ENCODE results near the gene CSNK2A1.
"Not testable (repeated sequence)": the region's sequence is repeated elsewhere in the genome, so short reads cannot be mapped to it uniquely, and the experiment has no call there.

The CSNK2A1 gene

DNA sequence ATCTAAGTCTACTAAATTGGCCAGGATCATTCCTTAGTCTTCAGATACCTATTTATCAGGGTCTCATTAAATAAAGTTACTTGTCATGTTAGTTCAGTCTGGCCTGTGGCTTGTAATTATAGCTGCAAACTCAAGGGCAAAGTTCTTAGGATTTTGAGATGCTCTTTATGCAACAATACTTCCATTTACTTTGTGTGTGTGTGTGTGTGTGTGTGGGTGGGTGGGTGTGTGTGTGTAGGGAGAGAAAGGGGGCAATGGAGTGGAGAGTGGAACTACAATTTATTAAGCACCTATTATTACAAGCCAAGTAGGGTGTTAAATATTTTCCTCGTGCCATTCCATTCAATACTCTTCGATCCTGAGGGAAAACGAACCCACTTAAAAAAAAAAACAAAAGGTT lies 63.5 kb downstream of the CSNK2A1 start:
- no peak for DNase-seq

DNA sequence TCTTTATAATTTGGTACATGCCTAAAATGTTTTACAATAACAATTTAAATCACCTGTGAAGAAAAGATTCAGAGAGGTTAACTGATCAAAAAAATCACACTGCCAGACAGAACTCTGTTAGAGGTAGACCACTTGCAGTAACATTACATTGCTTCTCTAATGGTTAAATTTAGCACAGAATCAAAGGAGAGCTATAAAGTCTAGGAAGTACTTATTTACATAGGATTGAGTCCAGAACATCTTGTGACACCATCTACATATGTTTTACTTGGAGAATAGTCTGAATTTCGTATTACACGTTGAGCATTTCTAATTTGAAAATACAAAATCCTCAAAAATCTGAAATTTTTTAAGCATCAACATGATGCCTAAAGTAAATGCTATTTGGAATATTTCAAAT lies 64.1 kb downstream of the CSNK2A1 start:
- no peak for DNase-seq

DNA sequence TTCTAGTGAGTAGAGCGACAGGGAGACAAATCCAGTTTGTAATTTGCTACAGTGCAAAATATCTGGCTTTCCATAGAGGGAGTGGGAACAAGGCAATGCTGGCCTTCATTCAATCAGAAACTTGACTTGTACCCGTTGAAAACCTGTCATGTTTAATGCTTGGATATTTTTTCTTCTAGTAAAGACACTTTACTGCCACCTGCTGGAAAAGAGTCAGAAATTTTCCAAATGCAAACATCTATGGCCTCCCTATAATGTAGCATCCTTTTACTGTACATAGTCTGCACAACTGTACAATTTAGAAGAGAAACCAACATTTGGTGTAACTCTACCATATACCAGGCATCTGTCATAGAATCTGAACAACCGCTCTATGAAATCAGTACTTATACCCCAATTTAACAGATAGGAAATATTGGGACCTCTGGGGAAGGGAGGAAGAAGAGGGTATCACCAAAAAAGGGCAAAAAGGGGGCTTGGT lies 64.6 kb downstream of the CSNK2A1 start:
- no peak for DNase-seq

DNA sequence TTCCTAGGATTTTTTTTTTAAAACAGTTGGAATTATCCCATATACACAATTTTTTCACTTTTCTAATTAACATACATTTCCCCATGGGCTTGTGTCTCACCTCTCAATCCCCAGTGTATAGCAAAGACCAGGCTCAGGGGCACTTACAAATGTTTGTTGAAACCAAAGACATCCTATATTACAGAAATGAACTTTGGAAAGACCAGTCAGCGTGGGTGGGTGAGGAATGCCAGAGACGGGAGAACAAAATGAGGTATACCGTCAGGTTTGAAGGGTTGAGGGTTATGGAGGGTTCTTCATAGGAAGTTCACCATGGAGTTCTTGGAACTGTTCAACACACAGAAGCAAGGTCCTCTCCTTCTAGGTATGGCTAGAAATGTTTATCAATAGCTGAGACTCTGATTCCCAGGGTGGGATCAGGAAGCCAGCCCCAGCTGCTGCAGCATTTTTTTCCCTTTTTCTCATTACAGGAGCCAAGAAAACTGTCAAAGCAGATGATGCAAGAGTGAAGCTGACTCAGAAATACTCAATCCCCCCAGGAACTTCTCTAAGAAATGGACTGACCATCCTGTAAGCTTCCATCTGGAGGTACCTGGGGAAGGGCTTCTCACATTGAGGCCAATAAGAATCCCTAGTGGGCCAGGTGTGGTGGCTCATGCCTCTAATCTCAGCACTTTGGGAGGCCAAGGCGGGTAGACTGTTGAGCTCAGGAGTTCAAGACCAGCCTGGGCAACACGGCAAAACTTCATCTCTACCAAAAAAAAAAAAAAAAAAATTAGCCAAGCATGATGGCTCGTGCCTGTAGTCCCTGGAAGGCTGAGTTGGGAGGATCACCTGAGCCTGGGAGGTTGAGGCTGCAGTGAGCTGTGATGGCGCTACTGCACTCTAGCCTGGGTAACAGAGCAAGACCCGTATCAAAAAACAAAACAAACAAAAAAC lies 65.3 kb downstream of the CSNK2A1 start:
- no peak for DNase-seq

DNA sequence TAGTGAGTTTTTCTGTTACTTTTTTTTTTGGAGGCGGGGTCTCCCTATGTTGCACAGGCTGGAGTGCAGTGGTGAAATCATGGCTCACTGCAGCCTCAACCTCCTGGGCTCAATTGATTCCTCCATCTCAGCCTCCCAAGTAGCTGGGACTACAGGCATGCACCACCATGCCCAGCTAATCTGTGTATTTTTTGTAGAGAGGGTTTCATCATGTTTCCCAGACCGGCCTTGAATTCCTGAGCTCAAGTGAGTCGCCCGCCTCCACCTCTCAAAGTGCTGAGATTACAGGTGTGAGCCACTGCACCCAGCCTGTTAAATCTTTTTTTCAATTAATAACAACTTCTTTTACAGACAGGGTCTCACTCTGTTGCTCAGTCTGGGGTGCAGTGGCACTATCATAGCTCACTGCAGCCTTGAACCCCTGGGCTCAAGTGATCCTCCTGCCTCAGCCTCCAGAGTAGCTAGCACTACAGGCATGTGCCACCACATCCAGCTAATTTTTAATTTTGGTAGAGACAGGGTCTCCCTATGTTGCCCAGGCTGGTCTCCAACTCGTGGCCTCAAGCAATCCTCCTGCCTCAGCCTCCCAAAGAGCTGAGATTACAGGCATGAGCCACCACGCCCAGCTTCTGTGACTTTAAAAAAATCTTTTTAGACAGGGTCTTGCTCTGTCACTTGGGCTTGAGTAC lies 66.9 kb downstream of the CSNK2A1 start:
- DNase-seq = not testable (repeated sequence)

DNA sequence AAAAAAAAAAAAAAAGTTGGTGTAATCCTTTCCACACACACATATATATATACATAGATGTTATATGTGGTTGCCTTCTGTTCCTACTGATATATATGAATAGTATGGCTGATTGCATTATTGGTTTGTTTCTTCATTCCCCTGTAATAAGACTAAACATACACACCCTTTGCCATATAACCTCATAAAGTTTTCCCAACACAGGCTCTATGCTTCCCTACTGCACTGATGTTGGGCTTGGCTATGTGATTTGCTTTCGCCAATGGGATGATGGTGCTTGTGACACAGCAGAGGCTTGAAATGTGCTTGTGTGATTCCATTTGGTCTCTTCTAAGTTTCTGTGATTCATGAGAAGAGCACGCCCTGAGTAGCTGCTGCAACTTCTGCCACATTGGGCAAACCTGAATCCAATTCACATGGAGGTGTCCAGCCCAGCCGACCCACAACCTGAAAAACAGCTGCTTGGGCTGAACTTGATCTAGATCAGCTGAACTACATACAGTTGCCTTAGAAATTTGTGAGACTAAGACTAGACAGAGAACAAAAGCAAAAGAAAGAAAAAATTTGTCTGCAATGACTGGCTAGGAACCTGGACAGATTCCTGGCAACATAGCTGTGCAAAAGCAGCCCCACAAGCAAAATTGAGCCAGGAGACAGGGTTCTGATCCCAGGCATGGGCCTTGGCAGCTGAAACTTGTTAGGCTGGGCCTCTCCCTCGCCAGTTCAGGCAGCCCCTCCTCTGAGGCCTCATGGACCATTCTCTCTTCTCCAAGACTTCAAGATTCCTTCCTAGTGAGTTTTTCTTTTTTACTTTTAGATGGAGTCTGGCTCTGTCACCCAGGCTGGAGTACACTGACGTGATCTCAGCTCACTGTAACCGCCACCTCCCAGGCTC lies 67.9 kb downstream of the CSNK2A1 start:
- DNase-seq = no peak

DNA sequence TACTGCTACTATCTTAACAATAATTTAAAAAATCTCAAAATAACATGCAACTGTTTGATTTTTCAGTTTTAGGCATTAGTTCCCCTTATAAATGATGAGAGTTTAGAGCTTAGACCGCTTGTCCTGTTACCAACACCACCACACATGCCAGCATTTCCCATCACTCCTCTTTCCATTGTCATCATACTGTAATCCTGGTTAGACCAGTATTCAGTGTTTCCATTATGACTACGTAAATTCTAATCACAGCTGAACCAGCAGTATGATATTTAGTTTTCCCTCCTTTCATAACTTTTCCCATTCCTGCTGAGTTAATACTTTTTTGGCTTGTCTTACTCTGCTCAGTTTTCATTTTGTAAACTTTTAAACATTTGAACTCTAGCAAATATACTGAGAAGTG lies 69.0 kb downstream of the CSNK2A1 start:
- DNase-seq = no peak

DNA sequence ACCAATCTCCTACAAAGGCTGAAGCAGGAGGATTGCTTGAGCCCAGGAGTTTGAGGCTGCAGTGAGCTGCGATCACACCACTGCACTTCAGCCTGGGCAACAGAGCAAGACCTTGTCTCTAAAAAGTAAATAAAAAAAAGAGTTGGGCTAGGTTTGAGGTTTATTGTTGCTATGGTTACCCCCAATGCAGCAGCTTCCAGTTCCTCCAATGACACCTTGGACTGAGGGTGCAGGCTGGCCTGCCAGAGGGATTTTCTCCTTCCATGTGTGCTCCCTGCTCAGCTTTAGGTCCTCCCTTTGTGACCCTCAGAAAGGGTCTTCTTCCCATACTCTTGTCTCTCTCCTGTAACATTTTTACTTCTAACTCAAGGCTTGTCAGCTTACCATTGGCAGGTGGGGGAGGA lies 70.7 kb downstream of the CSNK2A1 start:
- DNase-seq = no peak

DNA sequence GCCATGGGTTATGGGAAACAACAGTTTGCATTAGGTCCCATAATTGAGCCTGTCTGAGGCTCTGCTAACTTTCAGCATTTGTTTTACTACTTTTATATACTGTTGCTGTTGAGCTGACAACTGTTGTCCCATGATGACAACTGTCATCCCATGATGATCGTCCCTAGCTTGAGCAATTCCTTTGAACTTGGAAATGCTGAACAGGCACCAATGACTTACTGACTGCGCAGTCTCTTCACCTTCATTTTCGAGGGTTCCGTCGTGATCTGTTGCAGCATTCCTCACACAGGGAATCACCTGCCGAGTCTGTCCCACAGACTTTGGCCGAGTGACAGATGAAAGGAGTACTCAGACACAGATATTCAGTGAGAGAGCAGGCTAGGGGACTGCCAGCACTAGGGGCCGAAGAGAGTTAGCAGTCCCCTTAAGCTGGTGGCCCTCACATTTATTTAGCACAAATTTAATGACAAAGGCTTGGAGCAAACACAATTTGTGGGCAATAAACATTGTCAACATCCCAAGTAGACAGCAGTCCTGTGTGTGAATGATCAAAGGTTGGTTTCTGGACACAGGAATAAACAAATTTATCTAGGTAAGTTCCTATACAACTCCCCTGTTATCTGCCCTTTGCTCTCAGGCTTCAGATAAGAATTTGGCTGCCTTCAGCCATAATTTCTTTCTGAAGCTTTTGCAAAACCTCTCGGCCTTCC lies 71.3 kb downstream of the CSNK2A1 start:
- DNase-seq = no peak

DNA sequence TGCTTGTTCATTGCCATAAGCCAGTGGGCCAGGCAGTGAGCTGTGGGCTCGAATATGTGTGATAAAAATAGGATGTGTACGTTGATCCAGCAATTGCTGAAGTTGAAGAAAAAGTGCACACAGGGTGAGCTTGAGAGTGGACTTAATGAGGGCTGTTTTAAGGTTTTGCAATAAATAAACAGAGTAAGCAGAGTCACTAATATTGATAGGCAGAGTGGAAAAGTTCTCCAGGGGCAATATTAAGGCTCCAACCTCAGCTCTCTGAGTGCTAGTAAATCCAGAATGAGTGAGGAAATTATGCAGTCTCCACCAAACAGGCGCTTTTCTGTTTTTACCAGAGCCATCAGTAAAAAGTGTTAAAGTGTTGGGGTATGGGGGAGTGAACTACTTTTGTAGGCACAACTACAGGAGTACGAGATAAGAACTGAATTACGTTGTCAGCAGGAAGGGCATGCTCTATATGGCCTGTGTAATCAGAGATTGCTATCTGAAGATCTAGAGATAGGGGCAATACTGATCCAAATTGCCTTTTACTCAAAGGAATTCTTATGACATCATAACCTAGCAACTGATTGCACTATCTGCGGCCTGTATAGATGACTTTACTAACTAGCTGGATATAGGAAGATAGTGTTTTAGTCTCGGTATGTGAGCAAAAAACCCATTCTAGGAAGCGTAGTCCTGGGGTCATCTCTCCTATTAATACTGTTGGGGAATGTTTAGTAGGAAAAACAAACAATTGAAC lies 73.7 kb downstream of the CSNK2A1 start:
- DNase-seq = no peak

DNA sequence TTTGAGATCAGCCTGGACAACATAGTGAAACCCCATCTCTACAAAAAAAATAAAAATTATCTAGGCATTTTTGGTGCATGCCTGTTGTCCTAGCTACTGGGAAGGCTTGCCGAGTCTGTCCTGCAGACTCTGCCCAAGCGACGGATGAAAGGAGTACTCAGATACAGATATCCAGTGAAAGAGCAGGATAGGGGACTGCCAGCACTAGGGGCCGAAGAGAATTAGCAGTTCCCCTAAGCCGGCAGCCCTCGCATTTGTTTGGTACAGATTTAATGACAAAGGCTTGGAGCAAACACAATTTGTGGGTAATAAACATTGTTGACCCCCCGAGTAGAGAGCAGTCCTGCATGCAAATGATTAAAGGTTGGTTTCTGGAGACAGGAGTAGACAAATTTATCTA lies 75.8 kb downstream of the CSNK2A1 start:
- DNase-seq = no peak

DNA sequence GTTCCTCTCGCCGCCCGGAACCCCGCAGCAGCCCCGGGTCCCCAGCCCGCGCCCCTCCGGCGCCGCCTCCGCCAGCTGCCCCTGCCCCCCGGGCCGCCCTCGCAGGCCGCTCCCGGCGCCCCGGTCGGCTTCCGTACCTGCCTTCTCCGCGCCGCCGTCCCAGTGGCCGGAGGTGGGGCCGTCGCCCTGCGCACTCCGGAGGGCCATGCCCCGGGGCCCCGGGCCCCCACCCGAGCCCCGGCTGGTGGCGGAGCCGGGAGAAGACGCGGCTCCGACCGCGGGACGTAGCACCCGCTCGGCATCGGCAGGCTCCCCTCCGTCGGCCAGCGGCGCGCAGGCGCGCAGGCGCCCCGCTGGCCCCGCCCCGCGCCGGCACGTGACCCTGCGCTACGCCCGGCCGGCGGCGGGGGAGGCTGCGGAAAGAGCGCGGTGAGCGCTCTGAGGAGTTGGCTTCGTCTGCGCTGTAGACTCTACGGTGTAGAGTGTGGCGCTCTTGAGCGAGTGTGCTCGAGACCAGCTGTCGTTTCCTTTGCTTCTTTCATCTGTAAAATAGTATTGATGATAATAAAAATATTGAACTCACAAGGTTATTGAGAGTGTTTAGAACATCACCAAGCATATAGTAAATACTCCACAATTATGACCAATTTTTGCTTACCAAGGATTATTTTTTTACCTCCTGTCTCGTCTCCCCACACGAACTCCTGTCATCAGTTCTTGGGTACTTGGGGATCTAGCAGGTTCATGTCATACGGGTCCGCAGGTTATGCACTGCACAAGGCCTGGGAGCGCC lies 81.2 kb downstream of the CSNK2A1 start, which contains the start of gene TBC1D20:
TBC1D20 (minus strand) TSS at position 335 of the 793 bp plus-strand sequence; CDS start at position 207, 128 bp downstream.
- DNase-seq = peak; percentile 88

DNA sequence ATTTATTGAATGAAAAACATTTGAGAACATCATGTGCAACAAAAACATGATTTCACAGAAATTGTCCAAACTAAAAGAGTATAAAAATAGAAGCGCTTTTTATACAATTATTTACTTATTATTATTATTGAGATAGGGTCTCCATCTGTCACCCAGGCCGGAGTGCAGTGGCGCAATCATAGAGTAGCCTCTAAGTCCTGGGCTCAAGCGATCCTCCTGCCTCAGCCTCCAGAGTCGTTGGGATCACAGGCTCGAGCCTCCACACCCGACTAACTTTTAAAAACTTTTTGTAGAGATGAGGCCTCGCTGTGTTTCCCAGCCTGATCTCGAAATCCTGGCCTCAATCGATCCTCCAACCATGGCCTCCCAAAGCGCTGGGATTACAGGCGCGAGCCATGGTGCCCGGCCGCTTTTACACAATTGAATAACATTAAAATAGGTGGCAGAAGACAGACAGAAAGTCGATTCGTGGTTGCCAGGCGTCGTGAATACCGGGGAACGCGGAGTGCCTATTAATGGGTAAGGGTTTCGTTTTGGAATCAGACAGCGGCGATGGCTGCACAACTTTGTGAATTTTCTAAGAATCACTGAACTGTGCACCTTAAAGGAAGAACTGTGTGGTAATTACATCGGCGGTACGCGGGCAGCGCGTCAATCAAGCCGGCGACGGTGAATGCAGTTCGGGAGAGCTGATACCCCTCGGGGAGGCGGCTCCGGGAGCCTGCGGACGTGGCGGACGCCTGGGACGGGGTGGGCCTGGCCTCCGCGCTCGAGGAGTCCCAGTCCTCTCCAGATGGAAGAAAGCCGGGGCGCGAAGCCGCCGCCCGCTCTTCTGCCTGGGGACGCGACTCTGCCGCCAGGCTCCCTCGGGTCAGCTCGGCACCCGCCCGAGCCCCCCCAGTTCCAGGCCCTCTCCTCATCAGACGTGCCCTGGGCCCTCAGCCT lies 82.1 kb downstream of the CSNK2A1 start:
- DNase-seq = peak; percentile 68

DNA sequence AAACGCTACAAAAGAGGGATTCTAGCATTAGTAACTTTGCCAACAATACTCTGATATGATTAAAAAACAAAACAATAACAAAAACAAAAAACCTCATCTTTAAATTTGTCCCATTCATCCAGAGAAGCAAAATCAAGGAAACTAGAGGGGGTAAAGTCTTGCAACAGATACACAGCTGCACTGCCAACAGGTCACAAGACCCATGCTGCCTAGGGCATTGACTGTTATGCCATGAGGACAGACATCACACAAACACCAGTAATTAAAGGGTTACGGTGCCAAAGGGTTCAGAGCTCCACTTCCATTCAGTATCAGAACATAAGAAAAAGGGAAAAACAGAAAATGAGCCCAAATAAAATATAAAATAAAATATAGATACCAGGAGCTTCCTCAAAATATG lies 82.9 kb downstream of the CSNK2A1 start:
- DNase-seq = no peak

DNA sequence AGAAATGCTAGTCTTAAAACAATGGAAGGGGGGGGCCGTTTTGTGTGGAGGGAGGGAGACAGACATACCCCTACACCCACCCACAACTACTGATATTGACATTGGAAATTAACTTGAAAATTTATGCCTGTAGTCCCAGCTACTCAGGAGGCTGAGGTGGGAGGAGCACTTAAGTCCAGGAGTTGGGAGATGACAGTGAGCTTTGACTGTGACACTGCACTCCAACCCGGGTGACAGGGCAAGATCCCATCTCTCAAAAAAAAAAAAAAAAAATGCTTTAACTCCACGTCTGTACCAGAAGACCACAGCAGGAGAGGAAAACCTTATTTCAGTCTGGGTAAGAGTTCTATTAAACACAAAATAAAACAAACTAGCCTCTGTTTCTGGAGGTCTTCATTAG lies 83.4 kb downstream of the CSNK2A1 start:
- DNase-seq = no peak

DNA sequence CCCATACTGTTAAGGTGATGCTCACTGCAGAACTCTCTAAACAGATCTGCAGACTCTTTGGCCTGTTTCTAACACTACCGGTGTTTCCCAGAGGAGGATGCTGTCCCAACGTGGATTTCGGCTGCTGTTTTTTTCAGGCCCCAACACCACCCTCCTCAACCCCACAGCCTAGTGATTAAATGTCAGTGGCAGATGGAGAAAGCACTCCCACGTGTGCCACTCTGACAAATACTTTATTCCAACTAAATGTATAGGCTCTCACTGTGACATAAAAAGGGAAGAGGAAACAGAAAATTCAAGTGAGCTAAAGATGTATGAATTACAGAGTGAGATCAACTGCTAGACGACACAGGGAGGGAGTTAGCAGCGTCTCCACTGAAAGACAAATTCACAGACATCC lies 84.8 kb downstream of the CSNK2A1 start:
- DNase-seq = no peak

DNA sequence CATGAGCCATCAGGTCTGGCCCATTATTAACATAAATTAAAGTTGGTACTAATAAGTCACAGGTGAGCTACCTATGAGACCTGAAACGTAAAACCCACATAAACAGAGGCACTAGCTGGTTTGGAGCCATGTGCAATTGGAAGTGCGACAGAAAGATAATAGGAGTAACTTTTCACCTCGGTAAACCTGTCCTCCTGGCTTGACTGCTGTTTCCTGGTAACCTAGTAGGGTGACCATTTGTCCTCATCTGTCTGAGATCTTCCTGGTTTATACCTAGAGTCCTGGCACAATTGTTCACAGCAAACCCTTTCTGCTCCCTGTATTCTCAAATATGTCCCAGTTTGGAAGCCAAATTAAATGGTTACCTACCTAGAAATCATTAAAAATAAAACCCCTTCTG lies 88.6 kb downstream of the CSNK2A1 start:
- no peak for DNase-seq

DNA sequence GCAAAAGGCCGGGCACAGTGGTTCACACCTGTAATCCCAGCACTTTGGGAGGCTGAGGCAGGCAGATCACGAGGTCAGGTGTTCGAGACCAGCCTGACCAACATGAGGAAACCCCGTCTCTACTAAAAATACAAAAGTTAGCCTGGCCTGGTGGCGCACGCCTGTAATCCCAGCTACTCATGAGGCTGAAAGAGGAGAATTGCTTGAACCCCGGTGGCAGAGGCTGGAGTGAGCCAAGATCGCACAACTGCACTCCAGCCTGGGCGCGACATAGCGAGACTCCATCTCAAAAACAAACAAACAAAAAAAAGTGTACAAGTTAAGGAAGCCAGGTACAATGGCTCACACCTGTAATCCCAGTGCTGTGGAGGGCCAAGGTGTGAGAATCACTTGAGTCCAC lies 91.6 kb downstream of the CSNK2A1 start:
- DNase-seq = not testable (repeated sequence)
